ENCODE data around the gene SZT2.

- TF ChIP-seq CTCF (IDR thresholded peaks at IDR 0.05) (no peak), POLR2A (IDR thresholded peaks at IDR 0.05) (no peak)
Measured at GRCh38 chr1:43354936-43355335, 34.8 kb upstream of the SZT2 start.
